H9 (cell line): ENCODE measurements around the gene PDIA2. TPM values are rescaled to one million over a fixed set of nuclear protein-coding genes. Genes with fewer than 3 reads are reported as not detected.
A peak's percentile ranks its signal among the peaks of the same experiment; 100 is the strongest.

Experiments
- DNase-seq: peaks from one replicate; pipeline ENCODE4 v3.0.0-alpha.2; 2017
- H2AFZ ChIP-seq: one replicate; pipeline ENCODE4 v1.6.1; 2013; ENCODE audit warnings: mild to moderate bottlenecking, low read length, control low read depth, moderate library complexity
- H2AK5ac ChIP-seq: 2 replicates; pipeline ENCODE4 v1.6.1; 2013; ENCODE audit warnings: low read length, control low read depth, mixed read lengths; ENCODE audit not compliant: insufficient read length
- H2BK120ac ChIP-seq: one replicate; pipeline ENCODE4 v1.6.1; 2013; ENCODE audit warnings: low read depth, mild to moderate bottlenecking, low read length, control low read depth, inconsistent platforms; ENCODE audit not compliant: poor library complexity, severe bottlenecking
- H2BK12ac ChIP-seq: 2 replicates; pipeline ENCODE4 v1.6.1; 2013; ENCODE audit warnings: low read length, control low read depth, mixed read lengths, low read depth; ENCODE audit not compliant: insufficient read length
- H2BK15ac ChIP-seq: 2 replicates; pipeline ENCODE4 v1.6.1; 2013; ENCODE audit warnings: low read depth, low read length, control low read depth
- H2BK20ac ChIP-seq: one replicate; pipeline ENCODE4 v1.6.1; 2013; ENCODE audit warnings: low read depth, mild to moderate bottlenecking, low read length, control low read depth, inconsistent platforms; ENCODE audit not compliant: poor library complexity, severe bottlenecking
- H2BK5ac ChIP-seq: 2 replicates; pipeline ENCODE4 v1.6.1; 2013; ENCODE audit warnings: low read length, control low read depth, mixed read lengths; ENCODE audit not compliant: insufficient read length
- H3K14ac ChIP-seq: 2 replicates; pipeline ENCODE4 v1.6.1; 2013; ENCODE audit warnings: low read length, control low read depth; ENCODE audit not compliant: insufficient read depth
- H3K18ac ChIP-seq: 2 replicates; pipeline ENCODE4 v1.6.1; 2013; ENCODE audit warnings: low read depth, mild to moderate bottlenecking, mixed read lengths, low read length, control low read depth; ENCODE audit not compliant: insufficient read length
- H3K23ac ChIP-seq: 2 replicates; pipeline ENCODE4 v1.6.1; 2013; ENCODE audit warnings: low read length, control low read depth, mixed read lengths, low read depth; ENCODE audit not compliant: insufficient read length
- H3K23me2 ChIP-seq: 2 replicates; pipeline ENCODE4 v1.6.1; 2013; ENCODE audit warnings: low read depth, mild to moderate bottlenecking, mixed read lengths, low read length, control low read depth; ENCODE audit not compliant: insufficient read length, poor library complexity, severe bottlenecking
- H3K27ac ChIP-seq: 2 replicates; pipeline ENCODE4 v1.5.1; 2013; ENCODE audit warnings: low read length, control low read depth, mixed read lengths, low read depth; ENCODE audit not compliant: insufficient read length
- H3K27me3 ChIP-seq: 2 replicates; pipeline ENCODE4 v1.6.1; 2013; ENCODE audit warnings: low read length, control low read depth, inconsistent platforms; ENCODE audit not compliant: insufficient read depth
- H3K4ac ChIP-seq: 2 replicates; pipeline ENCODE4 v1.6.1; 2013; ENCODE audit warnings: low read depth, mild to moderate bottlenecking, control low read depth, inconsistent platforms, low read length, moderate library complexity
- H3K4me1 ChIP-seq: 2 replicates; pipeline ENCODE4 v1.6.1; 2013; ENCODE audit warnings: low read length, control low read depth, inconsistent platforms; ENCODE audit not compliant: insufficient read depth
- H3K4me2 ChIP-seq: 2 replicates; pipeline ENCODE4 v1.6.1; 2013; ENCODE audit warnings: low read length, control low read depth, mixed read lengths; ENCODE audit not compliant: insufficient read length, insufficient read depth
- H3K56ac ChIP-seq: 2 replicates; pipeline ENCODE4 v1.6.1; 2013; ENCODE audit warnings: low read depth, mild to moderate bottlenecking, mixed read lengths, low read length, control low read depth; ENCODE audit not compliant: insufficient read length
- H3K79me1 ChIP-seq: 2 replicates; pipeline ENCODE4 v1.6.1; 2013; ENCODE audit warnings: low read depth, mild to moderate bottlenecking, moderate library complexity, low read length, control low read depth, inconsistent platforms; ENCODE audit not compliant: insufficient read depth, poor library complexity, severe bottlenecking
- H3K79me2 ChIP-seq: 2 replicates; pipeline ENCODE4 v1.6.1; 2013; ENCODE audit warnings: low read length, control low read depth, inconsistent platforms; ENCODE audit not compliant: insufficient read depth
- H3K9ac ChIP-seq: 2 replicates; pipeline ENCODE4 v1.6.1; 2013; ENCODE audit warnings: low read length, control low read depth, mixed read lengths; ENCODE audit not compliant: insufficient read length; ENCODE audit errors: extremely low read depth
- H3K9me3 ChIP-seq: one replicate; pipeline ENCODE4 v1.6.1; 2013; ENCODE audit warnings: low read depth, low read length, inconsistent platforms; ENCODE audit not compliant: control insufficient read depth
- H3T11ph ChIP-seq: one replicate; pipeline ENCODE4 v1.6.1; 2013; ENCODE audit warnings: mild to moderate bottlenecking, low read length, control low read depth, inconsistent platforms
- H4K20me1 ChIP-seq: one replicate; pipeline ENCODE4 v1.6.1; 2013; ENCODE audit not compliant: control insufficient read depth, insufficient read length, insufficient read depth
- H4K5ac ChIP-seq: 2 replicates; pipeline ENCODE4 v1.6.1; 2013; ENCODE audit warnings: low read depth, mild to moderate bottlenecking, mixed read lengths, low read length, control low read depth; ENCODE audit not compliant: insufficient read length
- H4K8ac ChIP-seq: replicated peaks from 2 replicates; pipeline ENCODE4 v1.6.1; 2013; ENCODE audit warnings: low read length, control low read depth, mixed read lengths, low read depth; ENCODE audit not compliant: insufficient read length
- H4K91ac ChIP-seq: 2 replicates; pipeline ENCODE4 v1.6.1; 2013; ENCODE audit warnings: low read depth, mild to moderate bottlenecking, moderate library complexity, mixed read lengths, low read length, control low read depth; ENCODE audit not compliant: insufficient read length
- H3K27ac Mint-ChIP-seq, 3 experiments: 2 replicates in 2 of 3; 3 replicates in 1 of 3; pipeline ENCODE4 v1.8.0; 2020 to 2021; ENCODE audit warnings: mixed read lengths in 3 of 3, mild to moderate bottlenecking in 1 of 3, moderate library complexity in 1 of 3
- H3K27me3 Mint-ChIP-seq: 2 replicates; pipeline ENCODE4 v1.8.0; 2021; ENCODE audit warnings: low read depth, mild to moderate bottlenecking, moderate library complexity, mixed read lengths
- H3K36me3 Mint-ChIP-seq, 3 experiments: 2 replicates in 2 of 3; 3 replicates in 1 of 3; pipeline ENCODE4 v1.8.0; 2020 to 2021; ENCODE audit warnings: low read depth in 3 of 3, mixed read lengths in 3 of 3; ENCODE audit not compliant: insufficient read depth in 1 of 3
- H3K4me1 Mint-ChIP-seq, 2 experiments: 2 replicates each; pipeline ENCODE4 v1.8.0; 2020; ENCODE audit warnings: mixed read lengths in 2 of 2
- H3K4me3 Mint-ChIP-seq, 2 experiments: 2 replicates in 1 of 2; 3 replicates in 1 of 2; pipeline ENCODE4 v1.8.0; 2020 to 2021; ENCODE audit warnings: mild to moderate bottlenecking in 2 of 2, mixed read lengths in 2 of 2, moderate library complexity in 1 of 2
- H3K9me3 Mint-ChIP-seq, 2 experiments: 2 replicates in 1 of 2; 3 replicates in 1 of 2; pipeline ENCODE4 v1.8.0; 2020; ENCODE audit warnings: mild to moderate bottlenecking in 2 of 2, mixed read lengths in 2 of 2, moderate library complexity in 1 of 2
- CTCF ChIP-seq: fragments of 200-600 bp; sonication (generic); conservative IDR thresholded peaks from 3 replicates; pipeline ENCODE4 v1.8.0; 2021; ENCODE audit warnings: antibody characterized with exemption, mild to moderate bottlenecking
- WGBS: extraction: QIAGEN DNeasy Blood & Tissue Kit; methylation state at CpG from one replicate; pipeline ENCODE4 v1.1.7; 2013; ENCODE audit warnings: missing lambda C conversion rate, low lambda C conversion rate, mixed read lengths; ENCODE audit not compliant: insufficient read length; ENCODE audit errors: extremely low coverage; 5-methylcytosine and 5-hydroxymethylcytosine counted together
- total RNA-seq: library from RNA; stranded (reverse); gene quantifications from 2 replicates; pipeline ENCODE4 v1.2.1, GENCODE V29; 2021

The PDIA2 gene
- total RNA-seq, 1 experiment from 2014 or later: 1.4 TPM

- H2BK12ac ChIP-seq: no peak overlapping the region
- H3K4ac ChIP-seq: no peak overlapping the region
- H2BK5ac ChIP-seq: no peak overlapping the region
- H2BK15ac ChIP-seq: no peak overlapping the region
- TF ChIP-seq CTCF: no peak
- H3K23ac ChIP-seq: no peak overlapping the region
- no CpG with 5 or more reads among the region's 13 CpGs for WGBS
- H2AFZ ChIP-seq: no peak overlapping the region
- no peaks in the 10 kb centered on the region for H3K27me3 ChIP-seq
- no peak overlapping the region for H3K4me3 Mint-ChIP-seq
- H2AK5ac ChIP-seq: no peak overlapping the region
- H3K27ac ChIP-seq: no peak overlapping the region
- H3K9ac ChIP-seq: no peak overlapping the region
- DNase-seq: no peak
- no peak overlapping the region for H4K8ac ChIP-seq
- no peak overlapping the region for H2BK20ac ChIP-seq
- no peak overlapping the region for H4K91ac ChIP-seq
- no peak overlapping the region for H3K14ac ChIP-seq
- no peaks in the 10 kb centered on the region for H3K79me2 ChIP-seq
- H4K20me1 ChIP-seq: no peaks in the 10 kb centered on the region
- H3K18ac ChIP-seq: no peak overlapping the region
- no peaks in the 10 kb centered on the region for H3K79me1 ChIP-seq
- peak overlapping the region in 2 of 3 experiments; percentile 39 to 78; a peak in 3 of 7 replicates for H3K27ac Mint-ChIP-seq
- no peaks in the 10 kb centered on the region for H3K27me3 Mint-ChIP-seq
- H3K23me2 ChIP-seq: no peaks in the 10 kb centered on the region
- H2BK120ac ChIP-seq: no peak overlapping the region
- H3K4me1 ChIP-seq: no peaks in the 10 kb centered on the region
- no peak overlapping the region for H4K5ac ChIP-seq
- peaks cover 11 to 47% (median 34%) of the 10 kb centered on the region in 3 experiments; a peak in 6 of 7 replicates for H3K36me3 Mint-ChIP-seq
- H3K4me1 Mint-ChIP-seq: no peaks in the 10 kb centered on the region
- H3K9me3 ChIP-seq: no peaks in the 10 kb centered on the region
- H3K9me3 Mint-ChIP-seq: no peaks in the 10 kb centered on the region
- H3K4me2 ChIP-seq: no peak overlapping the region
- no peak overlapping the region for H3T11ph ChIP-seq
- H3K56ac ChIP-seq: no peak overlapping the region
These were observed 19.0 kb downstream of the PDIA2 start for GRCh38 chr16:301950-302349.
